ENCODE results near the gene VWA3A.

- TF ChIP-seq EP300 (IDR thresholded peaks at IDR 0.05), result no peak
- no peak for TF ChIP-seq CTCF (IDR thresholded peaks at IDR 0.05)
Measured at GRCh38 chr16:22204091-22204655, 111.8 kb downstream of the VWA3A start.

Data from gastroesophageal sphincter (tissue), 3 donors.